Measurements from ENCODE around the gene TTC7B.

Gene TTC7B

DNA sequence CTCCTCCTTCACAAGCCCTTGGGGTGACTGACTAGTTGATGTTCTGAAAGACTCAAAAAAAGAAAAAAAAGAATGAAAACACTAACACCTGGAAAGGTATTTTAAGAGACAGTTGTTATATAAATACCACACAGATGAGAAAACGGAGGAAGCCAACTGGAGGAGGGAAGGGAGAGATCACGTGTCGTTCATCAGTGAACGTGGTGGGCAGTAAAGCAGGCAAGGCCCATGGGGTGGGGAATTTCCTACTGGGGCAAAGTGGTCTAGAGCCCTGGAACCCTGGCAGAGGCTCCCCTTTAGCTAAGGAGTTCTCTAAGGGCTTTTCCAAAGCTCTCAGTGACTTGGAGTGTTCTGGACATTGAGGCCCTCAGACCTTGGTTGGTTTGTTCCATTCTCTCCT lies 249.7 kb downstream of the TTC7B start:
- ChIA-PET CTCF (no interaction called here), POLR2A (ENCODE audit: low non-redundant PET) (no interaction called here)
- no peak for DNase-seq (ENCODE audit: low spot score)
- H3K27ac ChIP-seq, result no peak overlapping the region
- TF ChIP-seq, protein P1, sequence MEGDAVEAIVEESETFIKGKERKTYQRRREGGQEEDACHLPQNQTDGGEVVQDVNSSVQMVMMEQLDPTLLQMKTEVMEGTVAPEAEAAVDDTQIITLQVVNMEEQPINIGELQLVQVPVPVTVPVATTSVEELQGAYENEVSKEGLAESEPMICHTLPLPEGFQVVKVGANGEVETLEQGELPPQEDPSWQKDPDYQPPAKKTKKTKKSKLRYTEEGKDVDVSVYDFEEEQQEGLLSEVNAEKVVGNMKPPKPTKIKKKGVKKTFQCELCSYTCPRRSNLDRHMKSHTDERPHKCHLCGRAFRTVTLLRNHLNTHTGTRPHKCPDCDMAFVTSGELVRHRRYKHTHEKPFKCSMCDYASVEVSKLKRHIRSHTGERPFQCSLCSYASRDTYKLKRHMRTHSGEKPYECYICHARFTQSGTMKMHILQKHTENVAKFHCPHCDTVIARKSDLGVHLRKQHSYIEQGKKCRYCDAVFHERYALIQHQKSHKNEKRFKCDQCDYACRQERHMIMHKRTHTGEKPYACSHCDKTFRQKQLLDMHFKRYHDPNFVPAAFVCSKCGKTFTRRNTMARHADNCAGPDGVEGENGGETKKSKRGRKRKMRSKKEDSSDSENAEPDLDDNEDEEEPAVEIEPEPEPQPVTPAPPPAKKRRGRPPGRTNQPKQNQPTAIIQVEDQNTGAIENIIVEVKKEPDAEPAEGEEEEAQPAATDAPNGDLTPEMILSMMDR (conservative IDR thresholded peaks at IDR 0.05; ENCODE audit: low read depth), result no peak

DNA sequence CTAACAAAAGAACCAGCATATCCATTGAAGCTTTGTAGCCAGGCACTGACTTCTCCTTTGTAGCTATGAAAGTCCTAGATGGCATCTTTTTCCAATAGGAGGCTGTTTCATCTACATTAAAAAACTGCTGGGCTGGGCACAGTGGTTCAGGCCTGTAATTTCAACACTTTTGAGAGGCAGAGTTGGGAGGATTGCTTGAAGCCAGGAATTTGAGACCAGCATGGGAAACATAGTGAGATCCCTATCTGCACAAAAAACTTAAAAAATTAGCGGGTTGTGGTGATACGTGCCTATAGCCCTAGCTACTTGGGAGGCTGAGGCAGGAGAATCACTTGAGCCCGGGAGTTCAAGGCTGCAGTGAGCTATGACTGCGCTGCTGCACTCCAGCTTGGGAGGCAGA lies 251.7 kb downstream of the TTC7B start:
- no peak overlapping the region for H3K27ac ChIP-seq
- ChIA-PET POLR2A (ENCODE audit: low non-redundant PET) (no interaction called here), CTCF (no interaction called here)
- DNase-seq (ENCODE audit: low spot score), result no peak
- TF ChIP-seq, protein P1 (conservative IDR thresholded peaks at IDR 0.05; ENCODE audit: low read depth), result no peak

DNA sequence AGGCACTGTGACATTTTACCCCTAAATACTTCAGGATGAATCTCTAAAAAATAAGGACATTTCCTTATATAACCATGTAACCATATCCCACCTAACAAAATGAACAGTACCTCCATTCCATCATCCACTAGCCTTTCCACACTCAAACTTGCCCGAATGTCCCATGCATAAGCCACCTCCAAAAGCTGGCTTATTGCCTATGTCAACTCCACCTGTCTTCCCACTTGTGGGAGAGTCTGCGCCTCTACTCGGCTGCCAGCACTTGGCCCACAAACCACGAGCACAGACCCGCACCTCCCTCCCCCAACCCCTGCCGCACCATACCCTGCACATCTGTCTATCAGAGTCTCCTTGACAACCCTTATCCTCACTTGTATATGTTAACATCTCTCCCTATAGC lies 253.6 kb downstream of the TTC7B start:
- CTCF ChIA-PET, result no interaction called here
- POLR2A ChIA-PET (ENCODE audit: low non-redundant PET), result no interaction called here
- DNase-seq (ENCODE audit: low spot score), result no peak
- TF ChIP-seq, protein P1 (conservative IDR thresholded peaks at IDR 0.05; ENCODE audit: low read depth), result no peak
- no peak overlapping the region for H3K27ac ChIP-seq

DNA sequence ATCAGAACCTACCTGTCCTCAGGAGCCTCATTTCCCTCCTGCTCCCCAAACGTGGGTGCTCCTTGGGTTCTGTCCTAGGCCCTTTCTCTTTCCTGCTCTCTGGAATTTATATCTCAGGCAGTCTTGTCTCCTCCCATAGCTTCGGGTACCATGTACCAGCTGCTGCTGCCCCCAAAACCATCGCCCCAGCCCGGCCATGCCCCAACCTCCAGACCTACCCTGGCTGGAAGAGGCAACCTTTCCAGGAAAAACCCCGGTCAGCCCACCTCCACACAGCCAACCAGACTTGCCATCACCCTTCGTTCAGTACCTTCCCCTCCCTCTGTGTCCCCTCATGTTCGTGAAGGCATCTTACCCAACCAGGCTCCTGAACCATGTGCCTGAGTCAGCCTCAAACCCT lies 254.3 kb downstream of the TTC7B start:
- ChIA-PET POLR2A (ENCODE audit: low non-redundant PET) (no interaction called here), CTCF (no interaction called here)
- no peak for DNase-seq (ENCODE audit: low spot score)
- H3K27ac ChIP-seq, result no peak overlapping the region
- TF ChIP-seq, protein P1 (conservative IDR thresholded peaks at IDR 0.05; ENCODE audit: low read depth), result no peak

DNA sequence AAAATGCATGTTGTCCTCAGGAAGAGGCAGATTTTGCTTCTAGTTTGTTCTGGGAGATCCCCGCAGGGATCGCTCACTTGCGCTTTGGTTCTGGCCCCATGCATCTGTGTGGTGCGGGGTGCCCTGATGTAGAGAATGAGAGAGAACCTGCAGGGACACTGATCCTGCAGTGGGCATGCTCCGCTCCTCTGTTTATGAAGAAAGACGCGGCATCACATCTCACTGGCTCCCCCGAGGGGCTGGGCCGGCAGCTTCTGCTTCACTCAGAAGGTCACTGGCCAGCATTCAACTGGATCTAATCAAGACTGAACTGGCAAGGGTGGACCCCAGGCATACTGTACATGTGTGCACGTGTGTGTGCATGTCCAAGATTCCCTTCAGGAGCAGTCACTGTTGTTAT lies 255.2 kb downstream of the TTC7B start:
- DNase-seq (ENCODE audit: low spot score), result no peak
- no peak overlapping the region for H3K27ac ChIP-seq
- CTCF ChIA-PET, result interaction anchor here (0.6 kb wide), 1 partner anchor 443 kb away, joined by 3 read pairs; no protein-coding TSS in a partner anchor
- POLR2A ChIA-PET (ENCODE audit: low non-redundant PET), result no interaction called here
- TF ChIP-seq, protein P1 (conservative IDR thresholded peaks at IDR 0.05; ENCODE audit: low read depth), result no peak

DNA sequence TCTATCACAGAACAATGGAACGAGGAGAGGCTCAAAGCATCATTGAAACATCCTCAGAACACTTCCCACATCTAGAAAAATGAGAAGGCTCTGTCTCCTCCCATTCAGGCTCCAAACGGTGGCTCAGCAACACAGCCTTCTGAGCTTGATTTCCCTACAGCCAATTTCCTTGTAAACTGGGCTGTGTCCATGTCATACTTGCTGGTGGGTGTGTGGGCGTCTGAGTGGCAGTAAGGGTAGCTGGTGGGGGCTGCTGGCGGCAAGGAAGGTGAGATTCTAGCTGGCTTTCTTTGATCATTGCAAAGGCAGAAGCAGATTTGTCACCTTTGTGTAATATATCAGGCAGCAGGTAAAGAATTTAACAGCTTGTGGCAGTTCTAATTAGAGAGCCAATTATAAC lies 255.7 kb downstream of the TTC7B start:
- TF ChIP-seq, protein P1 (conservative IDR thresholded peaks at IDR 0.05; ENCODE audit: low read depth), result no peak
- ChIA-PET CTCF (interaction anchor here (0.6 kb wide), 1 partner anchor 443 kb away, joined by 3 read pairs; no protein-coding TSS in a partner anchor), POLR2A (ENCODE audit: low non-redundant PET) (no interaction called here)
- H3K27ac ChIP-seq, result no peak overlapping the region
- DNase-seq (ENCODE audit: low spot score), result no peak

Measured in RWPE1 (cell line).